ENCODE measurements around the gene PLIN5.
"Not testable (repeated sequence)": the region's sequence is repeated elsewhere in the genome, so short reads cannot be mapped to it uniquely, and the experiment has no call there.

PLIN5 gene

DNA sequence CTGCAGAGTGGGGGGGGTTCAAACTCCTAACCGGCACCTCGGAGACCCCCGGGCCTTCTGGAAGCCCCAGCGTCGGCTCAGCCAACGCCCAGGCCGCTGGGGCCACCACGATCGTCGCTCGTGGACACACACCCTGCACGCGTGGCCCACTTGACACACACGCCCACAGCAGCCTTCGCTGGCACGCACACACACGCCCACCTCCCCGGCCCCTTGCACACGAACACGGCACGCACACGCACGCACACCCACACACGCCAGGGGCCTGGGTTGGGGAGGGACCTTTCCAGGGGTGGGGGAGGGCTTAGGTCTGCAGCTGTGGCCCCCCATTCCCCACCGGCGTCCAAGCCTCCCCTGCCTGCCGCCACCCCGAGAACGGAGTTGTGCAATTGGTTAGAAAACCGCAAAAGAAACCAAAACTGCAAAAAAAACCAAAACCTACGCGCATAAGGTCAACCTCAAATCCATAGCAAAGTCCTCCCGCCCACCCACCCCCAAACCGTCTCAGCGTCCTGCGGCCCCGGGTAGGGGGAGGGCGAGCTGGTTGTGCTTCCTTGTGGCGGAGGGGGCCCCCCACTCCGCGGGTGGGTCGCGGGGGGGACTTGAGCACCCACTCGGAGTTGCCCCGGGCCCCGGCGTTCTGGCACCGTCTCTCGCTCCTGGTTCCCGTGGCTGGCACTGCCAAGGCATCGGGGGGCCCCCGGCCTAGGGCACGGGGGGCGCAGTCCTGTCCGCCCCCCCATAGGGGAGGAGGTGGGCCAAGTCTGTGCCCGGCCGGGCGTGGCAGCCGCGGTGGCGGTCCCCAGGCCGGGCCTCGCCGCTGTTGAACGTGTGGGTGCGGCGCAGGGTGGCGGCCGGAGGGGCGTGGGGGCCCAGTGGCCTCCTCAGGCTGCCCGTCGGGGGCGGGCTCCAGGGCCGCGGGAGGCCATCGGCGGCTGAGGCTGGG, 8.1 kb upstream of the PLIN5 start:
- DNase-seq (no peak), ATAC-seq (no peak)

DNA sequence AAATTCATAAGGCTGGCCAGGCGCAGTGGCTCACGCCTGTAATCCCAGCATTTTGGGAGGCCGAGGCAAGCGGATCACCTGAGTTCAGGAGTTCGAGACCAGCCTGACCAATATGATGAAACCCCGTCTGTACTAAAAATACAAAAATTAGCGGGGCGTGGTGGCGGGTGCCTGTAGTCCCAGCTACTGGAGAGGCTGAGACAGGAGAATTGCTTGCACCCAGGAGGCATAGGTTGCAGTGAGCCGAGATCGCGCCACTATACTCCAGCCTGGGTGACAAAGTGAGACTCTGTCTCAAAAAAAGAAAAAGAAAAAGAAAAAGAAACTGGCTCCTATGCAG, 6.8 kb upstream of the PLIN5 start:
- not testable (repeated sequence) for DNase-seq, ATAC-seq

DNA sequence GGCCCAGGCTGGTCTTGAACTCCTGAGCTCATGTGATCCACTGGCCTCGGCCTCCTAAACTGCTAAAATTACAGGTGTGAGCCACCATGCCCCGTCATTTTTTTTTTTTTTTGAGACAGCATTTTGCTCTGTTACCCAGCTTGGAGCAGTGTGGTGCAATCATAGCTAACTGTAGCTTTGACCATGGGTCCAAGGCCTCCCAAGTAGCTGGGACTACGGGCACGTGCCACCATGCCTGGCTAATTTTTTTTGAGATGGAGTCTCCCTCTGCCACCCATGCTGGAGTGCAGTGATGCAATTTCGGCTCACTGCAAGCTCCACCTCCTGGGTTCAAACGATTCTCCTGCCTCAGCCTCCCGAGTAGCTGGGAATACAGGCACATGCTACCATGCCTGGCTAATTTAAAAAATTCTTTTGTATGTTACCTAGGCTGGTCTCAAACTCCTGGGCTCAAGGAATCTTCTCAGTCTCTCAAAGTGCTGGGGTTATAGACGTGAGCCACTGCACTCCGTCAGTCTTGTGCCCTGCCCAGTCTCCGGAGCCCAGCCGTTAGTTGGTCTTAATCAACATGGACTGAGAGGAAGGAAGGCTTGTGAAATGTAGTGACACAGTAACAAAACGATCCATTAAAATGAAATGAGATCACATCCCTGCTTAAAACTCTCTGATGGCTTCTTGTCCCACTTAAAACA, 6.2 kb upstream of the PLIN5 start:
- no peak for ATAC-seq
- no peak for DNase-seq

DNA sequence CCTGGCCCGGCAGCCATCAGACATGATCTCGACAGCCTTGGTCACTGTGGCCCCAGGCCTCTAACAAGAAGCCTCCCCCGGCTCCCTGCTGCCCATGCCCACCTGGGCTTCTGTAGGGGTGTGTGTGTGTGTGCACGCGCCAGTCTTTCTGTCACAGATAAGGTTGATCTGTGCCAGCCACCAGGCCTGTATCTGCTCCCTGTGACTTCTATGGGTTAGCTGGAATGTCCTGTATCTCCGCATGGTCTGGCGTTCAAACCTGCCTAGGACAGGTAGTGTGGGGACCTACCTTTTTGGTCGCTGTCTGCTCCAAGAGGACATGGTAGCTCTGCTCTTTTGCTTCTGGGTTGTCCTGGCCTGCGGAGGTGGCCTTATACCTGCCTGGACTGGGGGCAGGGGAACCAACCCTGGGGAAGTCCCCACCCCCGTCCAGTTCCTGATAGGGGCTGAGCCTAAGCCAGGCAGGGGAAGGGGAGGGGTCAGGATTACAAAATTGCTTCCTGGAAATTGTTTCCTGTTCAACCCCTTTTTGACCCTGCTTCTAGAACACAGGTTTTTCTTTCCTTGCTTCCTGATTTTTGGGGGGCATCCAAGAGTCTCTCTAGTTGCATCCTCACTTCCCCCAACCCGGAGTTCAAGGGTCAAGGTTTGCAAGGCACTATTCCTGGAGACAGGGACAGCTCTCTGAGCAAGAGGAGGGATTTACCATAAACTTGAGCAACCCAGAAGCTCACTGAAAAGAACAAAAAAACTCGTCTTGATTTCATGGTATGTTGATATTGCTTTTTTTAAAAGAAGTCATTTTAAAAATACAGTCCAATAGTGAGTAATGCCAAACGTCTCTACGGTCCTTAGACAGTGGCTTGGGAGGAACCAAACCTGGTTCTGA, 4.9 kb upstream of the PLIN5 start, which contains the start of gene LRG1:
TSS of gene LRG1 (minus strand) at position 344 of the 889 bp plus-strand sequence. CDS start at position 321, 23 bp downstream.
- DNase-seq (peak; percentile 24), ATAC-seq (no peak)

DNA sequence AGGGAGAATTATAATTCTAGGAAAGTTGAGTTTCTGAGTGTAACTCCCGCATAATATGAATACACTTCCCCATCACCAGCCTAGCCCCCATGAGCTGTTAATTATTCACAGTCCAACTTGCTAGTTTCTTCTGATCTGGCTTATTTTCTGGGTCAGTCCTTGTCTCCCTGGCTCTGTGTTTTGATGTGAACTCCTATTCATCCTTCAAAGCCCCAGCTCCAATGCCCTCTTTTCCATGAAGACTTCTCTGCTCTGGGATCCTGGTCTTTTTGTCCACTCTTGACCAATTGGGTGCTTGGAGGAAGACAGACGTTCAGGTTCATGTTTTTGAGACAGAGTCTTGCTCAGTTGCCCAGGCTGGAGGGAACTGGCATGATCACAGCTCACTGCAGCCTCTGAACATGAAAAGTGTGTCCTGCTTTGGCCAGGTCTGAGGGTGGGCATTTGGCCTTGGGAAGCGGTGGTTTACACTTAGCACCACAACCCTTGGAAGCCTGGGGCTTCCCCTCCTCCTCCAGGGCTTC, 4.2 kb upstream of the PLIN5 start:
- ATAC-seq = no peak
- no peak for DNase-seq

DNA sequence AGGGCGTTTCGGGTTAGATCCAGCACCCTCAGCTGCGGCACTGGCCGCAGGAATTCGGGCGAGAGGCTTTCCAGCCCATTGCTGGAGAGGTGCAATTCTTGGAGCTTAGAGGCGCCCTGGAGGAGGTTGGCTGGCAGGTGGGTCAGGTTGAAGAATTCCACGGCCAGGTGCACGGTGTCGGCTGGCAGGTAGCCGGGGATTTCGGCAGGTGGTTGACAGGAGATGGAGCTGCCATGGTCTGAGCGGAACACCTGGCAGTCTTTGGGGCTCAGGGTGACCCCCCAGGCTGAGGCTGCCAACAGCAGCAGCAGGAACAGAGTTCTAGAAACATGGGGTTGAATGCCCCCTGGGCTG, 3.6 kb upstream of the PLIN5 start:
- ATAC-seq (no peak), DNase-seq (no peak)

DNA sequence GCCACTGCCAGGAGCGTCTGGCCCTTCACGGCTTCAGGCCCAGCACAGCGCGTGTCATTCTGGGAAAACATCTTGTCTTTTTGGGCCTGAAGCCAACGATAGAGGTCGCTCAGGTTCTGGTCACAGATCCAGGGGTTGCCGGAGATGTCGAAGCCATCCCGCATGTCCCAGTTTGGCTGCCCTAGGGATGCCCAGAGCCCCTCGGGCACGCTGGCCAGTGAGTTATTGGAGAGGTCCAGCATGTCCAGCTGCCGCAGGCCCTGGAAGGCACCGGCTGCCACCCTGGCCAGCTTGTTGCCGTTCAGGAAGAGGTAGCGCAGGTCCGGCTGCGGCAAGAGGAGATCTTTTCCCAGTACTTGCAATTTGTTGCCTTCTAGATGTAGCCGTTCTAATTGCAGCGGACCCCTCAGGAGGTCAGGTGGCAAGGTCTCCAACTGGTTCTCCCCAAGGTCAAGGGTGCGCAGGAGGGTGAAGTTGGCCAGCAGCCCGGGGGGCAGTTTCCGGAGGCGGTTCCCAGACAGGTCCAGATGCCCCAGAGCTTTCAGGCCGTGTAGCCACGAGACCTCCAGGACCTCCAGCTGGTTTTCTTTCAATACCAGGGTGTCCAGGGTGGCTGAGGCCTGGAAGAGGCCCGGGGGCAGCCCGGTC, 3.1 kb upstream of the PLIN5 start:
- DNase-seq = no peak
- ATAC-seq = no peak

DNA sequence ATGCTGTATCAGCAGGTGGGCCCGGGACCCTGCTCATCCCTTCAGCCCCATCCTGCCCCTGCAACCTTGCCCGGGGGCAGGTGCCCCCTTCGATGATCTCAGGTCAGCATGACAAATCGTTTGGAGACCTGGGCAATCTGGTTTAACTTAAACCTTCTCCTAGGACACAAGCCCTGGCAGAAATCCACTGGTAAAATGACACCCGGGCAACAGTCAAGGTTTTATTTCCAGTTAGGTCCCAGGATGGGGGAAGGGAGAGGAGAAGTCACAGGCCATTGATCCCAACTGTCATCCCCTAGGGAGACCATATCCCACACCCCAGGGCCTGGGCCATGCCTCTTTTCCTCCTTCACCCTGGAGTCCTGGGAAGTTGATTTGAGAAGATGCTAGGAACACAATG, 1.8 kb upstream of the PLIN5 start:
- DNase-seq = no peak
- ATAC-seq = no peak

DNA sequence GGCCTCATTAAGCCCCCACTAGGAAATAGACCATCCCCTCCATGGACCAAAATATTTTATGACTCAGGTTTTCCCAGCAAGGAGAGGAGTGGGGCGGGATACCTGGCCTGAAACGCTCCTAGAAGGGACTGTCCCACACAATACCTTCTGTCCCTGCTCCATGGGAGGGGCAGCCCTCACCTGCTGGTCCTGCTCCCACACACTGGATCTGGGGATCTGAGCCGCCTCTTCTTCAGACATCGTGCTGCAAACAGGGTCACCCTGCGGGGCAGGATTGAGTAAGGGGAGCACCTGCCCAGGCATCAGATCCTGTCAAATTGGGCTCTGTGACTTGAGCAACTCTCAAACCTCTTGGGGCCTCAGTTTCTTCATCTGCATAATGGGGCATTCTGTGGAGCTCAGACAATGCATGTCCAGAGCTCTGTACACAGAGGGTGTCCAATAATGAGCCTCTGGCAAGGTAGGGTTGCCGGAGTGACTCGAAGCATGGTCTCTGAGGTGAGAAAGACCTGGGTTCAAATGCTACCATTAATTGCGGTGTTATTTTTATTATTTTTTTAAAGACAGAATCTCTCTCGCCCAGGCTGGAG, 1.1 kb downstream of the PLIN5 start:
- DNase-seq (no peak), ATAC-seq (no peak)

DNA sequence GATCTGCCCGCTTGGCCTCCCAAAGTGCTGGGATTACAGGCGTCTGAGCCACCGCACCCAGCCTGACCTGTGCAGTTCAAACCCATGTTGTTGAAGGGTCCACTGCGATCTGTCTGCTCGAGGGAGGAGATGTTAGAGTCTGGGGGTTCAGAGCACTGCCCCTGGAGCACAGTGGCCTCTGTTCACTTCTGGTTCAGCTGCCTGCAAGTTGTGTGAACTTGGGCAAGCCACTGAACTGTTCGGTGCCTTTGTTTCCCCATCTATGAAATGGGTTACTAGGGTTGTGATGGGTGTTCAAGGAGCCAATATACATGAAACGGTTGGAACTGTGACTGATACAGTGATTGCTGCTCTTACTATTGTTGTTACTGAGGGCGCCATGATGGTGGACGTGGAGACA, 1.7 kb downstream of the PLIN5 start:
- ATAC-seq (no peak), DNase-seq (no peak)

DNA sequence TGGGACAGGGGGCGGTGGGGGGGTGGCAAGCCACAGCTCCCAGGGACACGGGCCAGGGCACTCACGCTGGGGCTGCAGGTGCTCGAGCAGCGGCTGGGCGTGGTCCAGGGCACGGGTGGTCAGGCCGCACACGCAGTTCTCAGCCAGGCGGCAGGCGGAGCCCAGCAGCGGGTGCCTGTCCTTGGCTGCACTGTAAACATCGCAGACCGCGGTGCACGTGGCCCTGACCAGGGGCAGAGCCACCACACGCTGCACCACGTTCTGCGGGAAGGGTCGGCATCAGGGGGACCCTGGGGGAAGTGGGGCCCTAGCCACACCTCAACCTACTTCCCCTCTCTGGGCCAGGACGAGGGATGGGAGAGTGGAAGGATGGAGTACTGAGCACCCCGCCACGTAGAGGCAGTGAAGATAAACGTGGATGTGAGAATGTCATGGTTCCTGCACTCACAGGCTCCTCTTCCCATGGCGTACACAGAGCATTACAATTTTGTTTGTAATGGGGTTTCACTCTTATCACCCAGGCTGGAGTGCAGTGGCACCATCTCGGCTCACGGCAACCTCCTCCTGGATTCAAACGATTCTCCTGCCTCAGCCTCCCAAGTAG, 3.4 kb downstream of the PLIN5 start:
- DNase-seq = no peak
- peak; percentile 33 for ATAC-seq

DNA sequence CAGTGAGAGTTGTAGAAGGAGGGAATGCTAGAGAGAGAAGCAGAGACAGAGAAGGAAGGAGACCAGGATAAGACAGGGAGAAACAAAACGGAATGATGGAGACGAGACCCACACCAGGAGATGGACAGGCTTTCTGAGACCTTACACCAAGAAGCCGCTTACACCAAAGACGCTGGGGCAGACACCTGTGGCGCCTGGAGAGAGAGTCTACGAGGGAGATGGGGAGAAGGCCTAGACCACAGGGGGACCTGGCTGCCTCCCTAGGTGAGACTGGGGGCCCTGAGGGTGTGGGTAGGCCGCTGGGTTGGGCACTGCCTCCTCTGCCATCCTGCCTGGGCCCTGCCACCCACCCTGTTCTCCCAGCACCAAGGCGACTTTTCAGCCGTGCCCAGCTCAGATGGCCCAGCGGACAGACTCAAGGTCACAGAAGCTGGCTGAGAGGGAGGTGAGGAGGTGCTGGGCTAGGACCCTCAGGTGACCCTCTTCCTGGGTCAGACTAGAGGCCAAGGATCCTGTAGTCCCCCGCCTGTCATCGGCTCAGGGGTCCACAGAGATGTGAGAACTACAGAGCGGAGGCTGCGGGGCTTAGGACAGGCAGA, 5.0 kb downstream of the PLIN5 start:
- ATAC-seq = no peak
- no peak for DNase-seq

DNA sequence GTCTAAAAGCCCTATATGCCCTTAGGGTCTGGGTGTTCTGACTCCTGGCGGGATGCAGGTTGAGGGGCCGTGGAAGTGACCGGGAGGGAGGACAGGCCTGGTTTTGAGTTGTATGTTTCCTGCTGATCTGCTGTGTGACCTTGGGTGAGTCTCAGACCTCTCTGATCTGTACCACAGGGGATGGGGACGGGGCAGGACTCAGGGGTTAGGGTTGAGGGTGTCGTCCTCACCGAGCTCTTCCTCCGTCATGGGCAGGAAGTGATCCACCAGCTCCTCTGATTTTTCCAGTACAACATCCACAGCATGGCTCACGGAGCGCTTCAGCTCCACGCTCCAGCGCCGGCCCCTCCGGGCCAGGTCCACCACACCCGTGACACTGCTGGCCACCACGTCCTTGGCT, 6.2 kb downstream of the PLIN5 start:
- DNase-seq = no peak
- ATAC-seq = no peak

DNA sequence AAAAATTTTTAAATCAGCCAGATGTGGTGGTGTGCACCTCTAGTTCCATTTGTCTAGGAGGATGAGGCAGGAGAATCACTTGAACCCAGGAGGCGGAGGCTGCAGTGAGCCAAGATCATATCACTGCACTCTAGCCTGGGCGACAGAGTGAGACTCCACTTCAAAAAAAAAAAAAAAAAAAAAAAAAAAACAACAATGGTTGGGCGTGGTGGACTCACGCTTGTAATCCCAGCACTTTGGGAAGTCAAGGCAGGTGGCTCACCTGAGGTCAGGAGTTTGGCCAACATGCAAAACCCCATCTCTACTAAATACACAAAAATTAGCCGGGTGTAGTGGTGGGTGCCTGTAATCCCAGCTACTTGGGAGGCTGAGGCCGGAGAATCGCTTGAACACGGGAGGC, 7.6 kb downstream of the PLIN5 start:
- not testable (repeated sequence) for DNase-seq, ATAC-seq

DNA sequence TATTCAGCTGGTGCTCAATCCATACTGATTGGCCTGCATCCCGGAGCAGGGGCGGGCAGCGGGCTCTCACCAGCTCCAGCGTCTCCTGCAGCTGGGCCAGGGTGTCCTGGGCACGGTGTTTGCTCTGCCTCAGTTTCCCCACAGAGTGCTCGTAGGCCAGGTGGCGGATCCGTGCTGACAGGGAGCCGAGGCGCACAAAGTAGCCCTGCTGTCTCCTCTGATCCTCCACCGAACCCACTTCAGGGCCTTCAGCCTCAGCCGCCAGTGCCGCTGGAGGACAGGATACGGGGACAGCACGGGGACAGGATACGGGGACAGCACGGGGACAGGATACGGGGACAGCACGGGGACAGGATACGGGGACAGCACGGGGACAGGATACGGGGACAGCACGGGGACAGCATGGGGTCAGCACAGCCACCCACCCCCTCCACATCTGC, 9.4 kb downstream of the PLIN5 start:
- no peak for DNase-seq
- no peak for ATAC-seq

DNA sequence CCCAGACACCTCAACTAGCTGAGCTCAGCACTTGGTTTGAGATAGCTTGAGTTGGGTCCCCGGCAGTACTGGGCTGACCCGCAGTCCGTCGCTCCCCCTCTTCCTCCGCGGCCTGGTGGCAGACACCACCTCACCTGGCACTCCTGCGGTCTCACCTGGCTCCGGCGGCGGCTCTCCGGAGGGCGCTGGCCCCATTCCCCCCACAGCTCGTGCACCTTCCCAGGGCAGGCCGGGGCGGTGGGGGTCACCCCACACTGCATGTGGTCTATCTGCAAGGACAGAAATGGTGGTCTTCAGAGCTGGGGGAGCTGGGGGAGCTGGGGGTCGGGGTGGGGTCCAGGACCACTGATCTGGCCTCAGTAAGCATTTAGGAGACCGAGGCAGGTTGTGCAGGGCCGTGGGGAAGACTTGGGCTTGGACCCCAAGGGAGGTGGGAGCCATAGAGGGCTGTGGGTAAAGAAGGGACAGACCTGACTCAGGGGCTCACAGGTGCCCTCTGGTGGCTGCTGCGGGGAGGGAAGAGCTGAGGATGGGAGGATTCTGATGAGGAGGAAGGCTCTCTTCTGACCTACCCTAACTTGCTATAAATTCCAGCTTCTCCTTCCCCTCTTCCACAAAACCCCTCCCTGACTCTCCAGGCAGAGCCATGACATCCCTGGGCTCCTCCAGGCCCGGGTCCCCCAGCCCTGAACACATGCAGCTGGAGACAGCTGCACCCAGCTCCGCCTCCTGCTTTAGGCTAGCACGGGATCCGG, 10.0 kb downstream of the PLIN5 start:
- DNase-seq = peak; percentile 85
- peak; percentile 77 for ATAC-seq

DNA sequence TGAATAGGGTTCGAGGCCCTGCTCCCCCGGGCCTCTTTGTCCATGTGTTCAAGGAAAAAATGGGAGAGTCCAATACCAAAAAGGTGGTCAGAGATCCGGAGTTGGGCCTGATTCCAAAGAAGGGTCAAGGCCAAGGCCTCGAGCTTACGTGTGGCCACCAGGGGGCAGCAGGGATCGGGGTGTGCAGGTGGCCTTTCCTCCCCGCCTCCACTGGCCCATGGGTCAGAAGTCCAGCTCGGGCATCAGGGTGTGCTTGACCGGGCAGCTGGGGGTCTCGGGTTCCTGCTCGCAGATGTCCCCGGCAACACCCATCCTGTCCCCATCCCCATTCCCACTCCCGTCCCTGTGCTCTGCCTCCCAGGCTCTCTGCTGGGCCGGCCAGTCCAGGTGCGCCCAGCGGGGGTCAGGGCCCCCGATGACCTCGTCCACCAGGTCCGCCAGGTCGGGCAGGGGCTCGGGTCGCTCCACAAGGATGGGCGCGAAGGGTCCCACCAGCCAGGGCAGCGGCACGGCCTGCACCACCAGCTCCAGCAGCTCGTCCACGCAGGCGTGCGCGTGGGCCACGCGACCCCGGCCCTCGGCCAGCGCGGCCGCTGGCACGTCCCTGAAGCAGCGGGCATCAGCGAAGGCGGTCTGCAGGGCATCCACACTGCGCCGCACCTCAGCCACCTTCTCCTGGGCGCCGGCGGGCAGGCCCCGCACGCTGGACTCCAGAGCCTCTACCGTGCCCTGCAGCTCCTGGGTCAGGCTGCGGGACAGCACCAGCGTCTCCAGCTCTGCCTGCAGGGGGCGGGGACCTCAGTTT, 11.5 kb downstream of the PLIN5 start:
- DNase-seq (peak; percentile 65), ATAC-seq (no peak)

DNA sequence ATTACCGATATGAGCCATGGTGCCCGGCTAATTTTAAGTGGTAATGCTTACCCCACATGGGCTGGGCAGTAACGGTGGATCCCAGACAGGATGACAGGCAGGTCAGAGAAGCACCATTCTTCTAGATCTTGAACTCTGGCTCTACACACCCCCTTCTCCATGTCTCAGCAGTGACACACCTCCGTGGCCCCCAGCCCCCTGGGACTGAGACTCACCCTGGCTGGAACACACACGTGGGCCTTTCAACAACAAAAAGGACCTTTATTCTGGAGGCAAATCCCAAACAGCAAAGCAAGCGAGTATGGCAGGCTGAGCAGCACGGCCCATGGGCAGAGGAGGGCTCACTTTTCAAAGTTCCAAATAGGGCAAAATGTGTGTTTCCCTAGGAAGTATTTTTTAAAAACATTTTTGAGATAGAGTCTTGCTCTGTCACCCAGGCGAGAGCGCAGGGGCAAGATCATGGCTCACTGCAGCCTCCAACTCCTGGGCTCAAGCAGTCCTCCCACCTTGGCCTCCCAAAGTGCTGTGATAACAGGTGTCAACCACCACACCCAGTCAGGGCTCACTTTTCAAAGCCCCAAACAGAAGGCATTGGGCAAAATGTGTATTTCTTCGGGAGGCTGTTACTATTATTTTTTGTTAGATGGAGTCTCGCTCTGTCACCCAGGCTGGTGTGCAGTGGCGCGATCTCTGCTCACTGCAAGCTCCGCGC, 12.6 kb downstream of the PLIN5 start:
- ATAC-seq (no peak), DNase-seq (no peak)
